ENCODE measurements around the gene YY1.
"Not testable (repeated sequence)": the region's sequence is repeated elsewhere in the genome, so short reads cannot be mapped to it uniquely, and the experiment has no call there.

The YY1 gene

GRCh38 chr14:100297320-100298300 lies 58.7 kb downstream of the YY1 start:
- DNase-seq: no peak

GRCh38 chr14:100298551-100299237 lies 59.8 kb downstream of the YY1 start:
- no peak for DNase-seq

- DNase-seq: no peak
Measured at GRCh38 chr14:100299238-100299560, 60.3 kb downstream of the YY1 start.

DNA sequence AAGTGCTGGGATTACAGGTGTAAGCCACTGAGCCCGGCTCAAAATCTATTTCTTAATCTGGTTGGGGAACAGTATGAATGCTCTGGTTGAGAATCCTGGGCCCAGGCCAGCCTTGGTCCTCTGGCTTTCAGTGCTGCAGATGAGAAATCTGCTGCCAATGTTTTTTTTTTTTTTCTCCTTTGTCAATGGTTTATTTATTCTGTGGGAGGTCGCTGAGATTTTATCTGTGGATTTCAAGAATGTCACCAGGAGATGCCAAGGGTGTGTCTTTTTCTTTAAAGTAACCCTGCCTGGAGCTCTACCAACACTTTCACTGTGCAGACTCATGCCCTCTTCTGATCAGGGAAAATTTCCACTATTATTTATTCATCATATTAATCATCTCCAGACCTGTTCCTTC lies 63.7 kb downstream of the YY1 start:
- no peak for DNase-seq

- no peak for DNase-seq
Measured at GRCh38 chr14:100303179-100303578, 64.2 kb downstream of the YY1 start.

GRCh38 chr14:100303925-100304324 lies 65.0 kb downstream of the YY1 start:
- no peak for DNase-seq

DNA sequence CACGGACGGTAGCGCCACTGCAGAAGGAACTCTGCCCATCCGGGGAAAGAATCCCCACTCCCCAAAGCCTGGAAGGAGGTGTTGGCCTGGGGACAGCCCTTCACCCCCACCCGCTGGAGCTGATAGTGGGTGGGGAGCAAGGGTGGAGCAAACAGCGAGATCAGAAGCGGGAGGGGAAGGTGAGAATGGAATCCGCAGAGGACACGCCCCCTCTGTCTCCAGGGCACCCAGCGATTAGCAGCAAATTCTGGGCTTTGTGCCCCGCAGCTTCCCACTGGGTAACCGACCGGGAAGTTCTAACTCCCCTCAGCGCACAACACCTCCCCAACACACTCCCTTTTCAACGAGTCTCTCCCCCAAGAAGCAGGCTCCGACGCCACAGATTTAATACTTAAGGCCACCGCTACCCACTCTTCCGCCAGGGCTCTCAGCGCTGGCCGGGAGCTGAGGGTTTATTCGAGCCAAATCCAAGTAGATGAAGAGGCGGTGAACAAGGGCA lies 65.9 kb downstream of the YY1 start:
- DNase-seq: peak; percentile 85

DNA sequence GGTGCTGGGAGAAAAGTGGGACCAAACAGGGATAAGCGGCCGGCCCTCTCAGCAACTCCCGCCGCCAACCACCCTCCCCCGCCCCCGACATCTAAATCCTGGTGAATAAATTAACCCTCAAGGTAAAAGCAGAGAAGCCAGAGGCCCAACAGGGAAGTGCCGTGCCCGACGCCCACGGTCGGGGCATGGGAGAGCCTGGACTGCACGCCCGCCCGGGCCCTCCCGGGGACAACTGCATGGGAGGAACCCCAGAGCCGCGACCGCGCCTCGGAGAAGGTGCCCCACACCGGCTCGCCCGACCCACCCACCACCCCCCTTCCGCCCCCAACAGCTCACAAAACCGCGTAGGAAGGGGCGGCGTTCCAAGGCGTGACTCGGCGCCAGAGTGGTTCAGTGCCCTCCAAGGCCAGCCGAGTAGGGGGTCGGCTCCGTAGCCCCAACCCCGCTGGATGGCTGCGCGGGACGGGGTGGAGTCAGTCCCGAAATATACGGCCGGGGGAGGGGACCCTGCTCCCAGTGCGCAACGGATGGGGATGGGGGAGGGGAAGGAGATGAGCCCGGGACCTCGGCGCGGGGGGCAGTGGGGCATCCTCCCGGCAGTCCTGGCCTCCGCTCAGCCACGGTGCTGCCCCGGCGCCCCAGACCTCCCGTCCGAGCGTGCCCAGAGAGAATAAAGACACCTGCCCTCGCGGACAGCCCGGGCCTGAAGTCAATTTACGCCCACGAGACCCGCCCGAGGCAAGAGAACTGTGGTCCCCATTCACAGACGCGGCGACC lies 66.6 kb downstream of the YY1 start:
- DNase-seq: peak; percentile 56

DNA sequence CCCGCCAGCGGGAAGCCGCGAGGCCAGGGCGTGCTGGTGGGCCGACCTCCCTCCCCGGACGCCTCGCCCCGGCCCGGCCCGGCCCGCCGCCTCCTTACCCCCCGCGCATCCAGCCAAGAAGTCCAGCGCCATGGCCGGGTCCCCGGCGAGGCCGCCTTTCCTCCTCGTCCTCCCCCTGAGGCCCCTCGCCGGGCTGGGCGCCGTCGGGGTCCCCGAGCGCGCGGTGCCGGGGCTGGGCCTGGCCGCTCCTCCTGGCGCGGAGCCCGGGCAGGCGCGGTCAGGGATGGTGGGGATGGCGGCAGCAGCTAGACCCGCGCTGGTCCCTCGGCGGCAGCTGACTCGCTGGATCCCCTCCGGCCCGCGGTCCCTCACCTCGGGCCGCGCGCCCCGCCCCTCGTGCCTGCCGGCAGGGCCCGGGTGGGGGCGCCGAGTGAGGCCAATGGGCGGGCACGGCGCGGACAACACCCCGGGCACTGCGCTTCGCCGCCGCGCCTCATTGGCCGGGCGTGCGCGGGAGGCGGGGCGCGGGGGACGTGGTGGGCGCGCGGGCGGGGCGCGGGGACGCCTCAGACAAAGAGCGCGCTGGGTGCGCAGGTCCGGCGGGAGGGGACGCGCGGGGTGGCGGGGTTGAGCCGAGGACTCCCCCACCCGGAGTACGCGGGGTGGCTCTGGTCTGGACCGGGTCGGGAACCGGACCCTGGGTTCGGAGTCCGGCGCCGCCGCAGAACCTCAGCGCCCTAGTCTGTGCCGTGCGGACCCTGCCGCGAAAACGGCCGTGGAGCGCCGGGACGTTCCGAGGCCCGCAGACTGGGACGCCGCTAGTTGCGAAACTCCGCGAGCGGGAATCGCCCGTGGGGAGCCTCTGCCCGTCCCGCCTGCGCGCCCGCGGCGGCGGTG lies 67.4 kb downstream of the YY1 start, which contains the start of gene SLC25A29:
TSS of gene SLC25A29 (minus strand) at position 344 of the 897 bp plus-strand sequence. CDS start at position 132, 212 bp downstream.
- peak; percentile 96 for DNase-seq

DNA sequence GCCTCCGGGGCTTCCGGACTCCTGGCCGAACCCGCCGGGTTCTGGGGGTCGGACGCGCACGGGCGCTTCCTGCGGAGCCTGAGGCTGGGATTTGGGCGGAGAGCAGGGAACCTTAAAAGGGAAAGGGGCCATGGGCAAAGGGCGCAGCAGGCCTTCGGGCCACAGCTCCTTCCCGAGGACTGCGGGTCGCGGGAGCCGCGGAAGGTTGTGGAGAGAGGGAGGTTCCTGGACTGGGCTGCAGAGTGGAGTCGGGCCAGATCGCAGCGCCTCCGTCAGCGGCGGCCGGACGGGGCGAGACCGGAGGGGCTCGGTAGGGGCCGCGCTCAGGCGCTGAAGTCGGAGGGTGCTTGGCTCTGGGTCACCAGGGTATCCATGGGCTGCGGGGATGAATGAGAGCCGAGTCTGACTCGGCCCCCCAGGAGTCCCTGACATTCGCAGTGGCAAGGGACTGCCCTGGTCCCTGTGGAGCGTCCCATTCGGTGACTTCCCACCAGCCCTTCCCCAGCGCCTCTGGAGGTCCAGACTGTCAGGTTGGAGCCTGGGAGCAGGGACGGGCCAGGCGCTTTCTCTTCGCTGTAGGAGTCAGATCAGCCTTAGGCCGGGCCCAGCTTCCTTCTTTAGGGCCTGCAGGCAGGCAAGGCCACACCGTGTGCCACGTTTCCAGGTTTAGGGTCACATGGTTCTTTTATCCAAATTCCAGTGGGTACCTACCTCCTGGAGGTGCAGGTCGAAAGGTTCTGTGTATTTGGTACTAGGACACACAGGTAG lies 68.2 kb downstream of the YY1 start:
- no peak for DNase-seq

DNA sequence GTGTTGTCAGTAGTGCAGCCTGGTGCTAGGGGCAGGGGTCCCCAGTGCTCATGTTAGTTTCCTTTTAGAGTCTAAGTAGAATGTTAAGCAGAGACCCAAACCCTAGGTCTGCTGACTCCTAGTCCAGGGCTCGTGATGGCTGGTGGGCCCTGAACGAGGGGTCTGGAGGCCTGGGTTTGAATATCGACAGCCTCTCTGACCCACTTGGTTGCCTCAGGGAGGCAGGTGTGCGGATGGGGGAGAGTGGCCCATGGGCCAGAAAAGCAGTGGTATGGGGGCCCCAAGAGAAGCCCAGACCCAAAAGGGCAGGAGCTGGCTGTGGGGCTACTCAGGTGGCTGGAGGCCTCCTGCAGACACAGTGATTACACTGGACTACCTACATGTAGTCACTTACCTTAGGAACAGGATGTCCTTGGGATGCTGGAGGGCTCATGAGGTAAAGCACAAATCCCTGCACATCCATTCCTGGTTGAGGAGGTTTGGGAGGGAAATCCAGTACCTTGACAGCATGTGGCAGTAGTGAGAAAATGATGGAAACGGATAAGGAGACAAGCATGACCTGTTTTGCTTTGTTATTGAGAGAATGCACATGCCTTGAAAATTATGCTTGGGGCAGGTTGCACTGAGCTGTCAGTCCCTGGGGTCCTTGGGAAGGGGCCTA lies 69.0 kb downstream of the YY1 start:
- DNase-seq: no peak

DNA sequence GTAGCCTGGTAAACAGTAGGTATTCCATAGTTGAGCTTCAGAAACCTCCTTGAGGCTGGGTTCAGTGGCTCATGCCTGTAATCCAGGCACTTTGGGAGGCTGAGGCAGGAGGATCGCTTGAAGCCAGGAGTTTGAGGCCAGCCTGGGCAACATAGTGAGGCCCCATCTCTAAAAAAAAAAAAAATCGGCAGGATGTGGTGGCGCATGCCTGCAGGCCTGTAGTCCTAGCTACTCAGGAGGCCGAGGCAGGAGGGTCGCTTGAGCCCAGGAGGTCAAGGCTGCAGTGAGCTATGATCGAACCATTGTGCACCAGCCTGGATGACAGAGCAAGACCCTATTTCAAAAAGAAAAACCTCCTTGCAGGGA lies 69.5 kb downstream of the YY1 start:
- not testable (repeated sequence) for DNase-seq

DNA sequence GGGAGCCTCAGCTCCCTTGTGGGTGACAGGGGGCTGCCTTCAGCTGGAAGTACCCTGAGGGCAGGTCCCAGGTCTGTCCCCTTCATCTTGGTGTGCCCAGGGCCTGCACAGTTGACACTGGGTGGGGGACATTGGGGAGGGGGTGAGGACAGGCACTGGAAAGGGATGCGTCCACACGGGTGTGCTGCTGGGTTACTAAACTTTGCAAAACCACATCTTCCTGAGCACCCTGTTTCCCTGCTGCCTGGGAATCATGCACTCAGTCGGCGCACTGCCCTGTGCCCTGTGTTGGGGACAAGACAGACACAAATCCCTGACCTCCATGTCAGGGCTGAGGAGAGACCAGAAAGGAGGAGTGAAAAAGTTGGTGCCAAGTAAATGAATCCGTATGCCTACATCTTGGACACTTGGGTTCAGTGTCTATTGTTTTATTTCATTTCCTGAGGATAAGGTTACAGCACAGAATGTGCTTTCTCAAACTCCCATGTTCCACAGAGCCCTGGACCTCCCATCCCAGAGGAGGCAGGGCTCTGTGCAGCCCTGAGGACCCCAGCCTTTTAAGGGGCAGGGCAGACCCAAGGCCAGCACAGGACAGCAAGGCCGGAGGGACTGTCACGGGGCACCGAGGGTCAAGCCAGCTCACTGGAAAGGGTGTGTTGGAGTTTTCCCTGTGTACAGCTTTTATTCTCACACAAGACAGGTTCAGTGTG lies 70.2 kb downstream of the YY1 start:
- DNase-seq: no peak

DNA sequence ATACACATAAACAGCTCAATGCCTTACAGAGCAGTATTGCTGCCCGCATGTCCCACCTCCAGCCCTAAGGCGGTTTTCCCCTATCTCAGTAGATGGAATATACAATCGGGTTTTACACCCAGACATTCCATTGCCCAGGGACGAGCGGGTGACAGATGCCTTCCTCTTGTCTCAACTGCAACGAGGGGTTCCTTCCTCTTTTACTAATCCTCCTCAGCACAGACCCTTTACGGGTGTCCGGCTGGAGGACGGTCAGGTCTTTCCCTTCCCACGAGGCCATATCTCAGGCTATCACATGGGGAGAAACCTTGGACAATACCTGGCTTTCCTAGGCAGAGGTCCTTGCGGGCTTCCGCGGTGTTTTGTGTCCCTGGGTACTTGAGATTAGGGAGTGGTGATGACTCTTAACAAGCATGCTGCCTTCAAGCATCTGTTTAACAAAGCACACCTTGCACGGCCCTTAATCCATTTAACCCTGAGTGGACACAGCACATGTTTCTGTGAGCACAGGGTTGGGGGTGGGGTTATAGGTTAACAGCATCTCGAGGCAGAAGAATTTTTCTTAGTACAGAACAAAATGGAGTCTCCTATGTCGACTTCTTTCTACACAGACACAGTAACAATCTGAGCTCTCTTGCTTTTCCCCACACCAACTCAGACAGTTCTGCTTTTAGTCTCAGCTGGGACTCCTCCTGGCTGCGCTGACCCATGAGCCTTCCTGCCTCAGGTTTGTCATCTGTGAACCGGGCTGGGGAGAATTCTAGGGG lies 73.3 kb downstream of the YY1 start:
- DNase-seq: not testable (repeated sequence)

- DNase-seq: no peak
Measured at GRCh38 chr14:100312877-100313400, 74.0 kb downstream of the YY1 start.

DNA sequence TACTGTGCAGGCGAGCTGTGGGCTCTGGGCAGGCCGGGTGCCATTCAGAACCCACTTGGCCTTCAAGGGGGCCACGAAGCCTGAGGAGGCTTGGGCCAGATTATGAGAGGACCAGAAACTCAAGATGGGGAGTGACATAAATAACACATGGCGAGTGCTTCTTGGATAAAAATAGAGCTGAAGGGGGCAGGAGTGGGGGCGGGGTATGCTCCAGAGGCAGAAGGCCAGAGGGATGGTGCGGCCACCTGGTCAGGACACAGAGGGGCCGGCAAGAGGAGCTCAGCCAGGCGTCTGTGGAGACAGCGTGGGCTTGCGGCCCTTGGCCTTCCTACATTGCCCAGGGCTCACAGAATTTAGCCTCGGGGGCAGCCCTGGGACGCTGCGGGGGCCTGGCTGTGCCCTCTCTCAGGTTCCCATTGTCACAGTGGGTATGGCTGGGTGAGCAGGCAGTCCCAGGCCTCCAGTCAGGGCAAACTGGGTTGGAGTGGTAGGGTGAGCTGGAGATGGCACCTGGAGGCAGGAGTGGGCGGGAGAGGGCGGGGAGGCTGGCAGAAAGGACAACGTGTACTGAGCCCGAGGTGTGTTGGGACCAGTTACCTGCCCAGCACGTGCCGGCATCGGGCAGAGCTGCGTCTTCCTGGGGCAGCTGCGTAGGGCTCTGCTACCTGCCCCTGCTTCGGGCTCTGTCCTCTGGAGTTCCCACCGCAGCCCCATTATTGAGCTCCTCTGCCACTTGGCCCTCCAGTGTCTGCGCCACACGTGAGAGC lies 74.7 kb downstream of the YY1 start:
- DNase-seq: no peak

DNA sequence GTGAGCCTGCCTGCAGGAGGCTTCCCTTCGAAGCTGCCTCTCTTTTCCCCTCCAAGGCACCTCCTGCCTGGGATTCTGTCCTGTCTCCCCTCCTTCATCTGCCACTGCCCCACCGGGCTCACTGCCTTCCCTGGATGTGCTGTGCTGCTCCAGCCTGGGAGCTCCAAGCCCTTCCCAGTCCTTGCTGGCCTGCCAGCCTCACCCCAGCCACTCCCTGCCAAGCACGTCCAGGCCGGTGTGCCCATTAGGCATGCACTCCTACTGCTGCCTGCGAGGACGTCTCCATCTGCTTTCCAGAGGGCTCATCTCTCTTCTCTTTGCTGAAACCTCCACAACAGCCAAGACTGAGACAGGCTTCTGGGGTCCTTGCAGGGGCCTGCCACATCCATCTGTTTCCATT lies 75.8 kb downstream of the YY1 start:
- DNase-seq: no peak

DNA sequence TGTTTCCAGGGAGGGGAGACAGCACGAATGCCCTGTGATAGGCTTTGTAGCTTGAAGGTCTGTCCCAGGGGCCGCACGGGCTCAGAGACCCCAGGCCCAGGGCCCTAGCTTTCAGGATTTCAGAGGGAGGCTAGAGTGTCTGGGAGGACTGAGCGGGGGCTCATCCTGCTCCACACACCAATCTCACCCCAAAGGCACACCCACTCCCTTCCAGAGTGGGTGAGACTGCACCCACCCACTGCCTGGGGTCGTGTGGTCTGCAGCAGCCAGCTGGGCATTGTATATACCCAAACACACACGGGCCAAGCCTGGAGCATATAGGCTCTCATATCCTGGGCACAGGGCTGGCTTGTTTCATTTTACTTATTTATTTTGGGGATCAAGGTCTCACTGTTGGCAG lies 78.4 kb downstream of the YY1 start:
- no peak for DNase-seq

Data from NCI-H345 (cell line).